Stimulated activated CD8-positive, alpha-beta memory T cell treated with anti-CD3 and anti-CD28 coated beads, Interleukin-15, amount 100 ng/mL, for 4 hours (primary cell): ENCODE results near the gene FCER1G.
A peak's percentile ranks its signal among the peaks of the same experiment; 100 is the strongest.

Source experiments
- DNase-seq, 2 donors: peaks; one replicate each; pipeline ENCODE4 v3.0.0-alpha.2; 2020; ENCODE audit warnings: low read depth in 2 of 2

The FCER1G gene

GRCh38 chr1:161215076-161215475 lies at the start of gene FCER1G:
FCER1G (plus strand) TSS chr1:161215295; CDS start chr1:161215322, 27 bp downstream.
- DNase-seq: no peak

GRCh38 chr1:161165742-161166668 lies 49.1 kb upstream of the FCER1G start, which contains the start of gene PPOX:
PPOX (plus strand) TSS chr1:161166426; CDS start chr1:161166848, 422 bp downstream.
- DNase-seq: peak; percentile 78 to 87

GRCh38 chr1:161166669-161167548 lies 48.2 kb upstream of the FCER1G start:
- DNase-seq: no peak

GRCh38 chr1:161168906-161169305 lies 46.2 kb upstream of the FCER1G start:
- DNase-seq: no peak

GRCh38 chr1:161171191-161171590 lies 43.9 kb upstream of the FCER1G start:
- DNase-seq: no peak

- no peak for DNase-seq
Observed at GRCh38 chr1:161171696-161172095, 43.4 kb upstream of the FCER1G start.

- DNase-seq: no peak
Observed at GRCh38 chr1:161172349-161172748, 42.7 kb upstream of the FCER1G start.

- DNase-seq: no peak
Observed at GRCh38 chr1:161172776-161173376, 42.2 kb upstream of the FCER1G start.

- DNase-seq: no peak
Observed at GRCh38 chr1:161173711-161174110, 41.4 kb upstream of the FCER1G start.

- DNase-seq: no peak
Observed at GRCh38 chr1:161174911-161175310, 40.2 kb upstream of the FCER1G start.

GRCh38 chr1:161175771-161176453 lies 39.2 kb upstream of the FCER1G start:
- DNase-seq: no peak

- no peak for DNase-seq
Observed at GRCh38 chr1:161176468-161177111, 38.5 kb upstream of the FCER1G start.

GRCh38 chr1:161177112-161177935 lies 37.8 kb upstream of the FCER1G start, which contains the start of gene B4GALT3:
B4GALT3 (minus strand) TSS chr1:161177507; CDS start chr1:161176060, 1,447 bp downstream.
- peak; percentile 87 to 90 for DNase-seq

- no peak for DNase-seq
Observed at GRCh38 chr1:161177936-161178244, 37.2 kb upstream of the FCER1G start.

GRCh38 chr1:161179698-161180097 lies 35.4 kb upstream of the FCER1G start:
- DNase-seq: no peak

- no peak for DNase-seq
Observed at GRCh38 chr1:161180639-161181038, 34.5 kb upstream of the FCER1G start.

GRCh38 chr1:161182214-161182613 lies 32.9 kb upstream of the FCER1G start:
- peak; percentile 19 to 48 for DNase-seq

- DNase-seq: peak; percentile 35 to 59
Observed at GRCh38 chr1:161185282-161185682, 29.8 kb upstream of the FCER1G start.

- no peak for DNase-seq
Observed at GRCh38 chr1:161185732-161186311, 29.3 kb upstream of the FCER1G start.

GRCh38 chr1:161187311-161187710 lies 27.8 kb upstream of the FCER1G start:
- no peak for DNase-seq
